GM18861 (cell line): Measurements from ENCODE around the gene FOXL3.
"Not testable (repeated sequence)": the region's sequence is repeated elsewhere in the genome, so short reads cannot be mapped to it uniquely, and the experiment has no call there.

ENCODE experiments used
- ATAC-seq: cut with Tn5 transposase; IDR thresholded peaks from one replicate; pipeline ENCODE4 v1.9.1; 2021; ENCODE audit not compliant: unreplicated experiment

Gene FOXL3

DNA sequence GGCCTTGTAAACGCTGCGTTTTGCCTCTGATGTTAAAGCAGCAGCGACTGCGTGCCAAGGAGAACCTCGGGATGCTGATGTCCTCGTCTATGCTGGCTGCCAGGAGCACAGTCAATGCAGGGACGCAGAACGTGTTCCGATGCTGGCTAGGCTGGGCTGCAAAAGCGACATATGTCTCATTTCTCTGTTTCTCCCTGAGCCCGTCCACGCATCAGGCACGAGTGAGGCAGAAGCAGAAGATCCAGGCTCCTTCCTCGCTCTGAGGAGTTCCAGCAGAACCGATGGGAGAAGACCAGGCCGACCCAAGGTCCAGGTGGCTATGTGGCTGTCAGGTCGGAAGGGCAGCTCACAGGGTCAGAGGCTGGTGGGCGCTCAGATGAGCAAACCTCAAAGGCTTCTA is 3.7 kb upstream of the FOXL3 start:
- ATAC-seq = no peak

DNA sequence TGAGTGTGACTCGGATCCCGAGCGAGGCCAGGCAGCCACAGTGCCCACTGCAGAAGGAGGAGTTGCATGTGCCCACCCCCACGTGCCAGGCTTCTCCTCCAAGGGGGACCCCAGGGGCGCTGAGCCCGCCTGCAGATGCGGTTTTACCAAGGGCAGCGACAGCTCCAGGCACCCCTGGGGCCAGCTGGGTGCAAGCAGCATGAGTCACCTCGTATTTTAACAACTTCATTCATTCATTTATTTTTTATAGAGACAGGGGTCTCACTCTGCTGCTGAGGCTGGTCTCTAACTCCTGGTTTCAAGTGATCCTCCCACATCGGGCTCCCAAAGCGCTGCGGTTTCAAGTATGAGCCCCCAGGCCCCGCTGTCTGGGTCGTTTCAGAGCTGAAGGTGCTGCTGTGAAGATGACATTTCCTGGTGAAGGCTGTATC is 1.3 kb upstream of the FOXL3 start:
- no peak for ATAC-seq

DNA sequence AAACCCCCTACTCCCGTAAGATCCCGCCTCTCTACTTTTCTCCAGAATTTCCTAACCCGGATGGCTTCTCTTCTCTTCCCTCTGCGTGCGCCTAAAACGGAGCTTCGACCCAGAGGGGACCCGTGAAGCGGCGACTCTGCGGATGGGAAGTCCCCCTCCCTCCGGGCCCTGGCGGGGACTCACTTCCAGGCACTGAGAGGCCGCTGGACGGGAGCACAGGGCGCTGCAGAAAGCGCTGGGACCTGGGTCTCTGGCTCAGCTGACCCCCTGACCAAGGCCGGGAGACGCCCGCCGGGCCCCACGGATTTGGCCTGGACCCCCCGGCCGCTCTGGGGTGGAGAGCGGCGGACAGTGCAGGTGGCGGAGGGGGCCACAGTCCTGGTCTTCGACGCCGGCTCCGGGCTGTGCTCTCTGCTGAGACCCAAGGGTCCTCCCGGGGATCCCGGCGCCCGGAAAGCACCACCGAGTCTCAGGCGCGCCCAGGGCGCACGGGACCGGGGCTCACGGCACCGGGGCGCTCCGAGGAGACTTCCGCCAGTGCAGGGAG is 688 bp upstream of the FOXL3 start:
- no peak for ATAC-seq

GRCh38 chr7:290554-291372 is 793 bp downstream of the FOXL3 start:
- no peak for ATAC-seq

DNA sequence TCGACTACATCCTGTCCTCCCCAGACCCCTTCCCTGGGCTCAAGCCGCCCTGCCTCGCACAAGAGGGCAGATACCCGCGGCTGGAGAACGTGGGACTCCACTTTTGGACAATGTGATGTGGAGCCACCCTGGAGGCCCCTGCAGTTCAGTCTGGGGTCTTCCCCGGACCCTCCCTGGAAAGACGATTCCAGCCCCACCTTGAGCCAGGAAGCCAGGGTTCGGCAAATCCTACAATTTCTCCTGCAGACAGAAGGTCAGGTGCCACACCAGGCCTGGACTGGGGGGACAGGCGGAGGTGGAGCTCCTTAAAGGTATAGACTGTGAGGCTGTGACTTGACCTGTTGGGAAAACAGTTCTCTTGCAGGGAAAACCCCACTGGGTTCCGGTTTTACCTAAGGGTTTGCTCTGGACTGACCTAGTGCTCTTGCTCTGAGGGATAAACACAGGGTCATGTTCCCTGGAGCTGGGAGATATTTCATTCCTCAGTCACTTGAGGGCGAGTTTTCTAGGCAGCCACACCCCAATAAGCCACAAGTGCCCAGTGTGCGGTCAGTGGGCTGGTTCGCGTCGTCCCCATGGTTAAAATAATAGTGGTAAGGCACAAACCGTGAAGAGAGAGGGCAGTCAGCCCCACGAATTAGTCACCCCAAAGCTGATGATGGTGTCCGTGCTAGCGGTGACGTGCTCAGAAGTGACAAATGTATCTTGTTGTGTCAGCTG is 1.6 kb downstream of the FOXL3 start:
- ATAC-seq = no peak

- no peak for ATAC-seq
Measured at GRCh38 chr7:292226-292625, 2.3 kb downstream of the FOXL3 start.

GRCh38 chr7:292826-293225 is 2.9 kb downstream of the FOXL3 start:
- no peak for ATAC-seq

- ATAC-seq = no peak
Measured at GRCh38 chr7:293681-294439, 3.9 kb downstream of the FOXL3 start.

- no peak for ATAC-seq
Measured at GRCh38 chr7:294440-295154, 4.6 kb downstream of the FOXL3 start.

DNA sequence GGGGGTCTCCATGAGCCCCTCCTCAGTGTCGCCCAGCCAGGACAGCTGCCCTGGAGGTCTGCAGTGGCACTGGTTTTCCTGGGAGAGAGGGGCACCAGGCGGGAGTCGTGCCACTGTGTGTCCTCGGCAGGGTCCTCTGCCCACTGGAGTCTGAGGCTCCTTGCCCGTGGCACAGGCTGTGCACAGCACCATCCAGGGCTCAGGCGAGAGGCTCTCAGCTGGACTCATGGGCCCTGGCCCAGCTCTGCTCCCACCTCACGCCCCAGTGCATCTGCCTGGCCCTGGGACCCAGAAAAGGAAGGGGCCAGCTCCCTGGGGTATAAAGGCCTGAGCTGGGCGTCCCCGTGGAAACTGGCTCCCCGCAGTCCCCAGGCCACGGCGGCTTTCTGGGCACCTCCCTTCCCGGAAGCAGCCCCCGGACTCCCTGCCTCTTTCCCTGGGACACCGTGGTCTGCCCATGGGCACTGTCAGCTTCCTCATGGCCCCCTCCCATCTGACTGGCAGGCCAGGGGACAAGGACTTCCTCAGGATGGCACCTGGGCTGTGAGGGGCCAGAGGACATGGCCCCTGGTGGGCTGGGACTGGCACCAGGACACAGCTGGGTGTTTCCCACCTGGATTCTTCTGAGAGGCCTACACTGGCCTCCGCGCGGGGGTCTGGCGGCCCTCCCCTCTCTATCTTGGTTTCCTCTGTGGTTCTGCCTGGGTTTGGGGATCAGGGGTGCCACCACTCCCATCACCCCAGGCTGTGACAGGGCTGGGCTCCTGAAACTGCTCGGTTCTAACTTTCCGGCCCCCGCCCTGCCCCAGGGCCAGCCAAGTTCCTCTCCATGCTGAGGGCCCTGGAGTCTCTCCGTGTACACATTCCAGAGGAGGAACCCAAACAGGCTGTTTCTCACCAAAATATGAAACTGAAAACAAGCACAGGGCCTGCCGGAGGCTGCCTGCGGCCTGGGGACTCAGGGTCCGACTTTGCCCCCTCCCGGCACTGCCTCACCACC is 5.5 kb downstream of the FOXL3 start:
- no peak for ATAC-seq

GRCh38 chr7:296373-296945 is 6.5 kb downstream of the FOXL3 start:
- no peak for ATAC-seq

DNA sequence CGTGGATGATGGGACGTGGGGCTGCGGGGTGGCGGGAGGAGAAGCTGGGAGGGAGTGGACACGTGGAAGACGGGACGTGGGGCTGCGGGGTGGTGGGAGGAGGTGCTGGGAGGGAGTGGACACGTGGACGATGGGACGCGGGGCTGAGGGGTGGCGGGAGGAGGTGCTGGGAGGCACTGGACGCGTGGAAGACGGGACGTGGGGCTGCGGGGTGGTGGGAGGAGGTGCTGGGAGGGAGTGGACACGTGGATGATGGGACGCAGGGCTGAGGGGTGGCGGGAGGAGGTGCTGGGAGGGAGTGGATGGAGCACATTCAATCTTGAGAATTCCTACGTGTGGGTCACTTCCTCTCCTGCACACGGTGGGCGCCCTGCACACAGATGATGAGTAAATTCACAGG is 7.2 kb downstream of the FOXL3 start:
- not testable (repeated sequence) for ATAC-seq

GRCh38 chr7:297611-298374 is 7.8 kb downstream of the FOXL3 start:
- no peak for ATAC-seq

GRCh38 chr7:298375-298702 is 8.4 kb downstream of the FOXL3 start:
- ATAC-seq = no peak

- ATAC-seq = no peak
Measured at GRCh38 chr7:298743-299142, 8.8 kb downstream of the FOXL3 start.

GRCh38 chr7:299169-299568 is 9.2 kb downstream of the FOXL3 start:
- no peak for ATAC-seq

GRCh38 chr7:299628-300027 is 9.7 kb downstream of the FOXL3 start:
- no peak for ATAC-seq

- ATAC-seq = no peak
Measured at GRCh38 chr7:300048-300447, 10.1 kb downstream of the FOXL3 start.
